GM21367 (cell line): ENCODE results near the gene ELK4.

ENCODE experiments used
- ATAC-seq: cut with Tn5 transposase; IDR thresholded peaks from one replicate; pipeline ENCODE4 v1.9.1; 2021; ENCODE audit not compliant: unreplicated experiment

The ELK4 gene

DNA sequence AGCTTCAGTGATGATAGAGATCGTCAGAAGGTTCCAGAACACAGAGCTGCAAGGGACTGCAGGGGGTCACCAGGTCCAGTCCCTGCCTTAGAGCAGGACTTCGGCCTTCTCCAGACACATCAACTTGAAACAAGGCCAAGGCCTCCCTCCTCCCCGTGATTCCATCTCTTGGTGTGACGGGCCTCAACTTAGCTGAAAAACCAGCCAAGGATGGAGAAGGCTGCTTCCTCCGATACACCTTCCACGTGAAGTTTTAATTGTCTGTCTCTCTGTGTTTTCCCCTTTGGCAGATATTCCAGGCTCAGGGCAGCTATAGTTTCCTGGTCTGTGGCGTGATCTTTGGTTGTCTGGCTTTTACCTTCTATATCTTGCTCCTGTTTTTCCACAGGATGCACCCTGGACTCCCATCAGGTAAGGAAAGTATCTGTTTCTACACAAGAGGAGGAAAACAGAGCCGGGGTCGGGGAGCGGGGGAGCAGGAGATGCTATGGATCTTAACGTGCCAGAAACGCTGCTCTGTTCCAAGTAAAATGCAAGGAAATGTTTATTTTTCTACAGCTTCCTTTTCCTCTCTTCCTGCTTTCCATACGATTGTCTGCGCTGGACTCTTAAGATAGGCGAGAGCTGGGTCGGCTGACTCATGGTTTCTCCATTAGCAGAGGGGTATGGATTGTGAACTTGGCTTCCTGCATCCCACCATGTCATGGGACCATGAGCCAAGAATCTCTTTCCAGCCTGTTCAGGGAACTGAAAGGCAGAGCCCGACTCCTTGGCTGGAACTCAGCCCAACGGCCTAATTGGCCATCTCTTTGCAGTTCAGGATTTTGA, 32.8 kb downstream of the ELK4 start:
- no peak for ATAC-seq

DNA sequence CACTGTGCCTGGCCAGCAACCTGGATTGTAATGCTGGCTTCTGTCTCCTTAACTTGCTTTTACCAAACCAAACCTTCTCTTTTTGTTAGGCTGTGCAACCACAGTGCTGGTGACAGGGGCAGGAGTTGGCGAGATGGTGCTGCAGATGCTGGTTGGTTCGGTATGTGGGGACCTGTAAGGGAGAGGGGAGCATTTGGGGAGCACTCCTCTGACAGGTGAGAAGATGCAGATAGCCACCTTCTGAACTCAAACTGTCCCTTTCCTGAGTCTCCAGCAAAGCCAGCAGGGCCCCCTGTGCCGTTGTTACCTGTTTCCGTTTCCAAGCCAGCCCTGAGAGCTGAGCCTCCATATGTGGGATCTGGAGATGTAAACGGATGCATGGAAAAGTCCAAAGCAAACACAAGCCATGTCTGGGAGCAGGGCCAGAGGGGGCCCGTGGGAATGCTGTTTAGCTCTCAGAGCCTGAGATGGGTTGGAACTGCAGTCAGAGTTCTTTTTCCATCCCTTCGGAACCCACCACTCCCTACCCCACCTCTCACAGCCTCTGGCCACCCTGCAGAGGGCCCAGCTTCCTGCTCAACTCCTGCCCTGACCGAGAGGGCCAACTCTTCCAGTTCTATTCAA, 34.0 kb downstream of the ELK4 start:
- ATAC-seq, result no peak

DNA sequence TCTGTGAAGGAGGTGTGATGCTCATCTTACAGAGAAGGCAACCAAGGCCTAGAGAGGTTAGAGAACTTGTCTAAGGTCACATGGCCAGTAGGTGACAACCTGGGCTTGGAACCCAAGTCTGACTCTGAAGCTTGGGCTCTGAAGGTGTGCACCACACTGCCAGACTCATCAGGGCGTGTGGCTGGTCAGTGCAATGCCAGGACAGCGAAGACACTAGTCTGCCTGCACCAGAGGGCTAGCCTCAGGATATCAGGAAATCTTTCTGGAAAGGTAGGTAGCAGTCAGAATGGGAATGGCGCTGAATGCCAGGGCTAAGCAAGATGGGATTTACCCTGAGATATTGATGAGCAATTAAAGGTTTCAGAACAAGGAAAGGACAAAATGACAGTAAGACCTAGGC, 34.9 kb downstream of the ELK4 start:
- ATAC-seq, result no peak

DNA sequence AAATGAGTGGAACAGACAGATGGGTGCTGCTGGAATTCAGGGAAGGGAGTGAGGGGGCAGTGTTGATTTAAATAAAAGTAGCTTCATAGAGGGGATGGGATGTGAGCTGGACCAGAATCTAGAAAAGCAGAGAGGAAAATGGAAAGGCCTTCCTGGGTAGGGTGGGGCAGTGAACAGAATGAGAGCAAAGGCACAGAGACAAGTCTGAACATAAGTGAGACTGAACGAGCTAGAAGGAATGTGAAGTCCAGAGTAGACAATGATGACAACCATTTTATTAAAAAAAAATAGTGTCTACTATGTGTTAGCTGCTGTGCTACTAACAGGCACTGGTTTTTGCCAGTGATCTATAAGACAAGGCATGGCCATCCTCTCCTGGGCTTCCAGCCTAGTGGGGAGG, 36.0 kb downstream of the ELK4 start:
- no peak for ATAC-seq

DNA sequence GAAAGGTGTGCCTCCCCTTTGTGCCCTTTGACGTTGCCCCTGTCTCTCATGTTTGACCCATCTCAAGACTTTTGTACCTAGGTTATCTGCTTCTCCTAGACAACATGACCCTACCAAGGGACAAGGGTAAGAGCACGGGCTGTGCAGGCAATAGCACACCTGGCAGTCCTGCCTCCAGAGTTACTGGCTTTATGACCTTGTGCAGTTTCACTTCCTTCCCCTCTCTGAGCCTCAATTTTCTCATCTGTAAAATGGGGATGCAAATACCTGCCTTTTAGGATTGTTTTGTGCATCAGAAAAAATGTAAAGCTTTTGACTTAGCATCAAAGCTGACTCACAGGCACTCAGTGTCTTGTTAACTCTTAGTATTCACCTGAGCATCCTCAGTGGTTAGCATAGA, 36.4 kb downstream of the ELK4 start:
- ATAC-seq, result no peak

DNA sequence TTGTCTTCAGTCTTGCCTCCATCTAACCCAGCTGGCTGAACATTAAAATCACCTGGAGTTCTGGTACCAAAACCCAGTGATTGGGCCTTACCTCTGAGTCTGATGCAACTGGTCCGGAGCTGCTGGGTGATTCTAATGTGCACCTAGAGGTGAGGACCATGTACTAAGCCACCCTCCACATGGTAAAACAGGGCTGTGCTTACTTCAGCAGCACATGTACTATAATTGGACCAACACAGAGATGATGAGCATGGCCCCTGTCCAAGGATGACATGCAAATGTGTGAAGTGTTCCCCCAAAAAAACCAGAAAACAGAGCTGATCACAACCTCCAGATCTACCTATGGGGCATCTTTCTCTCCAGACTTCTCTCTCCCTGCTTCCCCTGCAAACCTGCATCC, 37.0 kb downstream of the ELK4 start:
- ATAC-seq, result no peak

DNA sequence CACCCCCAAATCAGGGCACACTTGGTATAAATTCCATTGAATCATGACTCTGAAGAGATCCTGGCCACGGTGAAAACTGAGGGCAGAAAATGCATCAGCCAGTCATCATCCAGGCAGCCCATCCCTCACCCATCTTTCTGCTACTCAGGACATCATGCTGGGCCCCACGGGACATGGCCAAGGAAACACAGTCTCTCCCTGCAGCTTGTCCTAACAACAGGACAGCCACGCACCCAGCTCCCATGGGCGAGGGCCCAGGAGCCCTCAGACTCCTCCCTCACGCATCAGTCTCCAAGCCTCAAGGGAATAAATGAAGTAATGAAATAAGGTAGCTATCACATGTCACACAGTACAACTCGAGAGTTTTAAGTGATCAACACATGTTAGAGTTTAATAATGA, 37.8 kb downstream of the ELK4 start:
- no peak for ATAC-seq

DNA sequence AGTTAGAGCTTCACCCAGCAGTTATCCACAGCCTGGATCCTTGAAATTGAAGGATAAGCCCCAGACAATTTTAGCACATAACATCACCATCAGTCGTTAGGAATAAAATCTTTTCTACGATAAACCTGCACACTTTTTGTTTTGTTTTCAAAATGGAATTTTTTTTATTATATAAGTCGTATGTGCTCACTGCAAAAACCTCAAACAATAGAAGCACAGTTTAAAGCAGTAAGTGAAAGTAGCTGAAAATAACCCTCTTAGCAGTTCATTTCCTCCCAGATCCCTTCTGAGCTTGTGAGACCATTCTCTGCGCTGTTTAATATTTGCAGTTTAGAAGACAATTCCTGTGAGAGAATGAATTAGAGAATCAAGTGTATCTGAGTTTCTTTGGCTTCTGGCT, 38.3 kb downstream of the ELK4 start:
- ATAC-seq, result no peak

DNA sequence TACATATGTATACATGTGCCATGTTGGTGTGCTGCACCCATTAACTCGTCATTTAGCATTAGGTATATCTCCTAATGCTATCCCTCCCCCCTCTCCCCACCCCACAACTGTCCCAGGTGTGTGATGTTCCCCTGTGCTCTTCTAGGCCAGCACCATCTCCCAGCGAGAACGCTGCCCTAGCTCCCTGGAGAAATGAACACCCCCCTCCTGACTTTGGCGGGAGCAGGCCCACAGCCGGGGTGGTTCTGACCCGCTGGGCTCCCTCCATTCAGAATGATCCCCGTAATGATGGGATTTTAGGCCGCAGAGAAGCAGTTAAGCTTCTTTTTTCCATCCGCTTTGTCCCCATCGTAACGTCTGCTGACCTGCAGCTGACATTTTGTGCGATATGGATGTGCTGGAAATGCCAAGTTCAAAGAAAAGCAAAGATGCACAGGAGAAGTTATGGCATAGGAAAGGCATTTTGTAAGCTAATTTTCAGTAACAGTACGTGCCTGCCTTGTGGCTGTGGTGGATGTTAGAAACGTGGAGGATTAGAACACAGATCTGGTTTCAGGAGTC, 39.3 kb downstream of the ELK4 start:
- ATAC-seq, result no peak

DNA sequence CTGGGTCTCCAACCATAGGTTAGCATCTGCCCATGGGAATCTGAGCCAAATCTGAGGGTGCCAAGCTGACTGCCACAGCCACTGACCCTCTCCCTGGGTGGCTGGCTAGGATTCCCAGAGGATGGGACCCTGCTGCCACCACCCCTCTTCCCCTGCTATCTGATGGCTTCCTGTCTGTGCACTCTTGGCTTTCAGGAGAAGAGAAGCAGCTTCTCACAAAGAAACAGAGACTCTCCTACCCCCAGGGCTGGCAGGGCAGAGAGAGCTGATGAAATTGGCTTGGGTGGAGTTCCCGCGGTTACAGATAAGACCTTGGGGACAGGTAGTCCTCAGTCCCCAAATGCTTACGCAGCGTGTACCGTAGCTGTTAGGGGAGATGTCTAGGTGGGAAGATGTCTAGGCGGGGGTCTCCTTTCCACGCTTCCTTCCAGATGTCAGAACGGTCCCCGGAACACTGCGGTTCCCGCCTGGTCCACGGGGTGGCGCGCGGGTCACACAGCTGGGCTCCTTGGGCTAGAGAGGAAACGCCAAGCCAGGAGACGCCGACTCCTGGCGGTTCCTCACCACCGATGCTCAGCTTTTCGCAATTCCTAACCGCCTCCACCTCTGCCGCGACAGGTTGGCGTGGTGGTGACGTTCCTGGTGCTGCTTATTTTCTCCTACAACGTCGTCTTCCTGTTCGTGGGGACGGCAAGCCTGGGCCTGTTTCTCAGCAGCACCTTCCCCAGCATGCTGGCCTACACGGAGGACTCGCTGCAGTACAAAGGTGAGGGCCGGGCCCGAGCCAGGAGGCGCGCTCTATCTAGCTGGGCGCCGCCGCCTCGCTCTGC, 40.1 kb downstream of the ELK4 start:
- ATAC-seq, result peak; percentile 64

DNA sequence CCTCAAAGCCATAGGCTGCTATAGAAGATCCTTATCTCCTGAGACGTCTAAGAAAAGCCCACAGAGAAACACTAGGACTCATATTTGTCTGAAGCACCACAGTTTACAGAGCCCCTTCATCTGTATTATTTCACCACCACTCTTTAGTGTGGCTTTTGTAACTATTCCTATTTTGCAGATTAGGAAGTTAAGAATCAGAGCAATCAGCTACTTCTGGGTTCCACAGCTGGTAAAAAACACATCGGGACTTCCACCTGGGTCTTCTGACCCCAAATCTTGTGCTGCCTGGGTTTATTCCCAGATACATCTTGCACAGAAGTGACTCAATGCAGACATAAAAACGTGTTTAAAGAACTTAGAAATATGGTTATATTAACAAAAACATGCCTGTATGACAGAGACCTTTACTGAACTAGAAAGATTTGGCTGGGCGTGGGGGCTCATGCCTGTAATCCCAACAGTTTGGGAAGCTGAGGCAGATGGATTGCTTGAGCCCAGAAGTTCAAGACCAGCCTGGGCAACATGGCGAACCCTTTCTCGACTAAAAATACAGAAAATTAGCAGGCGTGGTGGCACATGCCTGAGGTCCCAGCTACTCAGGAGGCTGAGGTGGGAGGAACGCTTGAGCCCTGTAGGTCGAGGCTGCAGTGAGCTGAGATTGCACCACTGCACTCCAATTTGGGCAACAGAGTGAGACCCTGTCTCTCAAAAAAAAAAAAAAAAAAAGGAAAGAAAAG, 40.9 kb downstream of the ELK4 start:
- no peak for ATAC-seq

DNA sequence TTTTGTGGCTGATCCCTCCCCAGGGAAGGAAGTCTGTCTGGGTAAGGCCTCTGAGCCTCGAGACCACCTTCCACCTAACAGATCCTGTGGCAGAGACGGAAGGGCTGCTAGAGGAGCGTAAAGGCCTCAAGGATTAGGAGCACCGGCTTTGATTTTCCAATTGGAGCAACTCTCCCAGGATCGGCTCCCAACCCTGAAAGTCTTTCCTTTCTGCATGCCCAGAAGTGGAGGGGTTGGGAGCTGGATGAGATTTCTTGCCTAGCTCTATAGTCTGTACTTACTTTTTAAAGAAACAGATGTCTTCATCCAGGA, 41.4 kb downstream of the ELK4 start:
- ATAC-seq, result no peak

DNA sequence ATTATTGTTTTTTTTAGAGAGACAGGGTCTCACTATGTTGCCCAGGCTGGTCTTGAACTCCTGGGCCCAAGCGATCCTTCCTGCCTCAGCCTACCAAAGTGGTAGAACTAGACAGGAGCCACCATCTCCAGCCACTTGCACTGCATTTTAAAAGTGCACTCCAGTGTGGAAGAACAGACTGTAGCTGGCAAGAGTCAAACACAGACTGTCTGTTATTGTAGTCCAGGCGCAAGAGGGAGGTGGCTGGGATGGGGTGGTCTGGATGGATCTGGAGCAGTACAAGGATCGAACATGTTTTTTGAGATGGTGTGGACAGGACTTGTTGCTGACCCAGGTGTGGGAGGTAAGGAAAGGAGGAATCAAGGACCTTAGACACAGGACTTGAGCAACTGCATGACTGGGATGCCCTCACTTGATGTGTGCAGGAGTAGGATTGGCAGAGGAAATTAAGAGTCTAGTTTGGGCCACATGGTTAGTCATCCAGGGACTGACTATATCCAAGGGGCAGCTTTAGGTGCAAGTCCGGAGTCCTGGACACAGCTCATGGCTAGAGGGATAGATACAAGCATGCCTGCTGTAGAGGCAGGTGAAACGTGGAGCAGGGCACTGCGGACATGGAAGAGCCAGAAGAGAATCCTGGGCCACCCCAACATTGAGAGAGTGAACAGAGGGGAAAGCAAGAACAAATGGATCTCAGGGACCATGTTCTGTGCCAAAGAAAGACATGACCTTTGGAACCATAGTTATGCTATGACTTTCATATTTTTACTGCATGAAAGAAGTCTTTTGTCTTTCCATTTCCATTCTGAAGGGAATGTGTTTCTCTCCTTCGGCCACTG, 42.0 kb downstream of the ELK4 start:
- ATAC-seq, result no peak

DNA sequence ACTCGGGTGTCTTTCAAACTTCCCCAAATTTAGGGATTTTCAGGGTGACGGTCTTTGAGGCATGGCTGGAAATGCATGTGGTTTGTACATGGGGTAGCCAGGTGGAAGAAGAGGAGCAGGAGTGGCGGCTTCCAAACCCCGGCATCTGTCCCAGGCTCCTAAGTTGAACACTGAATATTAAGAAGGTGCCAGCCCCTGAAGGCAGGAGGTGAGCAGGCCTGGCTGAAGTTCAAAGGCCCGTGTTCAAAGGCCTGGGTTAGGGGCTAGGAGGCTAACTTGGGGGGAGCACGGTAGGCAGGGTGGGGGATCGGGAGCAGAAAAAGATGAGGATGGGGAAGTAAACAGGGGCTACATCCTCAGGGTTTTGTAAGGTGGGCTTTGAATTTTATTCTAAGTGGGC, 42.8 kb downstream of the ELK4 start:
- no peak for ATAC-seq

DNA sequence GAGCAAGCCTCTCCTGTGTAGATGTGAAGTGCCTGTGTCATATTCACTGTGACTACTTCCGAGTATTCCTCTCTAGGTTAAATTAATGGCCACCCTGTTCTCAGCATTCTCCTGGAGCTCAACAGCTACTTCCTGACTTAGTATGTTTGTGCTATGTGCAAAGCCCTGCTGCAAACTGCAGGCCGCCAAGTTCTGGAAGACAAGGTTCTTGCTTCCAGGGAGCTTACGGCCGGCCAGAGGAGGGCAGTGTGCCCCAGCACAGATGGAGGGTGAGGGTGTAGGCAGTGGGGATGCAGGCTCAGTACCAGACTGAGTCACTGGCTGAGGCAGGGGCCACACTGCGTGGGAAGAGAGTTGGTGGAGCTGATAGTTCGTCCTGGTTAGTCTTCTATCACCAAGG, 43.2 kb downstream of the ELK4 start:
- no peak for ATAC-seq

DNA sequence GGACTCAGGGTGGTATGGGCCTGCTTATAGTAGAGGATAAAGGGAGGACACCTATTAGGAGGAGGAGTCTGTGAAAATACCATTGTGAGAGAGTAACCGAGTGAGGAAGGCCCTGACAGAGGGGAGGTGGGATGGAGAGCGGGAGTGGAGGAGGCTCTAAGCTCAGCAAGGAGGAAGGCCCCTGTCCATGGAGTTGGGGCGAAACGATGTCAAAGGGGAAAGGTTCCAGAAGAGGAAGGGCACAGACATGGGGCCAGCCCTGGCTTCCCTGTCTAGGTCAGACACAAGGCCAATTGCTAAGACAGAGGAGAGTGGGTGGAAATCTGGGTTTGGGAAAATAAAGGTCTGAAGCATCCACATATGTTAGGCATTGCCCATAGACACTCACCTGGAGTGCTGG, 44.2 kb downstream of the ELK4 start:
- ATAC-seq, result no peak

DNA sequence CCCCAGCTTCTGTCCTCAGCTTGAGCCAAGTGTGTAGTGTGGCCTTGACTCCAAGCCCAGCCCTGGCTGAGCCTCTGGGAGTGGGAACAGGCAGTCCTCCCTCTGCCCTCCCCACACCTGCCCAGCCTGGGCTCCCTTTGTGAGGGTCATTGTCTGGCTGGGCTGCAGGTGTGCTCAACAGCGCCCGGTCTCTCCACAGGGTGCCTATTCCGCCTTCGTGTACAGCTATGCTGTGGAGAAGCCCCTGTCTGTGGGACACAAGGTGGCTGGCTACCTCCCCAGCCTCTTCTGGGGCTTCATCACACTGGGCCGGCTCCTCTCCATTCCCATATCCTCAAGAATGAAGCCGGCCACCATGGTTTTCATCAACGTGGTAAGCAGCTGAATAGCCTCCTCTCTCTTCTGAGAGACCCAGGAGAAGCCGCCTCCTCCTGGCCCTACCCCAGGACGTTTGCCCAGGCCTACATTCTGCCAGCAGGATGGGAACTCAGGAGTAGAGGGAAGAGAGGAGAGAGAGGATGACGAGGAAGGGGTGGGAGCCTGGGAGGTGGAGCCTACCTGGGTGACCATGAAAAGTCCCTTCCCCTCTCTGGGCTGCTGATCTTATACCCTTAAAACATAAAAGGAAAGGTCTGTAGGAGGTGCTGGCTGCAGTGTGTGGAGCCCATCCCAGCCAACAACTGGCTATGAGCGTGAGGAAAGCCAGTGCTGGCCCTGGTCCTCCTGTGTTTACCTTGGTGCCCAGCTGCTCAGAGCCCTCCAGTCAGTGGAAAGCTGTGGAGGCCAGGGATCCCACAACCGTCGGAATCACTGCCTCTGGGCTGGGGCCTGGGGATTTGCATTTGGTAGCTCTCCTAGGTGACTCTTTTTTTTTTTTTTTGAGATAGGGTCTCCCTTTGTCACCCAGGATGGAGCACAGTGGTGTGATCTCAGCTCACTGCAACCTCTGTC, 45.7 kb downstream of the ELK4 start:
- no peak for ATAC-seq

DNA sequence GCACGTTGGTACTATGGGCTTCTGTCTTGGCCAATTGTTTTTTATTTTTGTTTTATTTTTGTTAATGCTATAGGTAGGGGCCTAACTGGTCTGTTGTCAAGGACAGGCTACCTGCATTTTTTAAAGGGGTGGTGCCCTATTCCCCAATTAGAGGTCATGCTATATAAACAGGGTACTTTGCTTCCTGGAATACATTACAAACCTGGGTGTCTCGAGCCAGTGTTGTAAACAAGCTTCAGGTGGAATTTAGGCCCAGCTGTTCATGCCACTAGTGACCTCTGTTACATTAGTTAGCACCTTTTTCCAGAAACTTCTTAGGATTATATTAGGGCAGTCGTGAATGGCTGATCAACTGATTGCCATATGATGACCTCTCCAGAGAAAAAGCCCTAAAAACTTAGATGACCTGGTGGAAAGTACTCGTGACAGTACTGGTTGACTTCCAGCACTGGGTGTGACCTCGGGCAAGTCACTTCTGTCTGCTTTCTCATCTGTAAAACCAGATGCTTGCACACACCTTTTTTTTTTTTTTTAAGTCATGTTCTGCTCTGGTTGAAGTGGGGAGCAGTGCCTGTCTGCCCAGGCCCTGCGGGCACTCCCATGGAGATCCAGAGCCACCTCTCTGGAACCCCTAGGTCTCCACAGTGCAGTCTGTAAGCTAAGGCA, 46.5 kb downstream of the ELK4 start:
- no peak for ATAC-seq

DNA sequence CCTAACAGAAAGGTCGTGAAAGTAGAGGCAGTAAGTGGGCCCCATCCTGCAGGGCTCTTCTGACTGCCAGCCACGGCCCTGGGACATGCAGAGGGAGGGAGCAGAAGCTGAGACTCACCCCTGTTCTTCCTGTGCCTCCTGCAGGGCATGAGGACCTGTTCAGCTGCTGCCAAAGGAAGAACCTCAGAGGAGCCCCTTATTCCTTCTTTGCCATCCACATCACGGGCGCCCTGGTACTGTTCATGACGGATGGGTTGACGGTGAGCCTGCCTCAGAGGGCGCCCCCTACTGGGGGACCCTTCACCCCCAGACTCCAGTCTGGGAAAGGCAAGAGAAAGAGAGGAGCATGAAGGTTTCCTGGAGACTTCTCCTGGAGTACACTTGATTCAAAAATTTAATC, 47.1 kb downstream of the ELK4 start:
- ATAC-seq, result no peak
